Coronary artery (tissue), 2 donors: ENCODE data around the gene ARPC5.
A peak's percentile ranks its signal among the peaks of the same experiment; 100 is the strongest.

Experiments used
- DNase-seq: peaks from one replicate; pipeline ENCODE4 v3.0.0-alpha.2; 2017; ENCODE audit warnings: low spot score
- H3K27ac ChIP-seq, 2 donors: fragments of 200-600 bp; sonication (generic); one replicate each; pipeline ENCODE4 v1.5.1; 2016 to 2019
- H3K4me3 ChIP-seq: fragments of 200-600 bp; sonication (generic); 2 replicates; pipeline ENCODE4 v1.5.1; 2016; ENCODE audit warnings: mild to moderate bottlenecking, moderate library complexity
- CTCF ChIP-seq: fragments of 200-600 bp; sonication (generic); IDR thresholded peaks from one replicate; pipeline ENCODE4 v1.5.1; 2019; ENCODE audit warnings: antibody characterized with exemption

The ARPC5 gene

DNA sequence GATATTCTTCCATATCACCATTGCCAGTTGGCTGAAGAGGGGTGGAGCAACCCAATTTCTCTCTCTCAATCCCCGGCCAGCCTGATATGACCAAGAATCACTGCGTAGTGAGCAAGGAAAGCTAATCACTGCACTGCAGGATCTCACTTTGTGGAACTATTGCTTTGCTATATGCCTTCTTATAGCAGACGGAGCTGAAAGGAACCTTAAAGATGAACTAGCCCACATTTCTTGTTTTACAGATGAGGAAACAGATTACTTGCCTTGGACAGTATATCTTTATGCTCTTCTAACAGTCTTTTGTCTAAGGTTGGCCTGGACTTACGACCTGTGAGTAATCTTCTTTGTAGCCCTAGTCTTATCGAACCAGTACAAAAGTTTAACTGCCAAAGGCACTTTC lies 9.9 kb upstream of the ARPC5 start:
- no peak overlapping the region for H3K4me3 ChIP-seq
- no peak for DNase-seq
- no peak overlapping the region for H3K27ac ChIP-seq
- no peak for TF ChIP-seq CTCF

GRCh38 chr1:183642166-183642565 lies 6.6 kb upstream of the ARPC5 start:
- DNase-seq: no peak
- Histone ChIP-seq H3K27ac (no peak overlapping the region), H3K4me3 (no peak overlapping the region)
- no peak for TF ChIP-seq CTCF

DNA sequence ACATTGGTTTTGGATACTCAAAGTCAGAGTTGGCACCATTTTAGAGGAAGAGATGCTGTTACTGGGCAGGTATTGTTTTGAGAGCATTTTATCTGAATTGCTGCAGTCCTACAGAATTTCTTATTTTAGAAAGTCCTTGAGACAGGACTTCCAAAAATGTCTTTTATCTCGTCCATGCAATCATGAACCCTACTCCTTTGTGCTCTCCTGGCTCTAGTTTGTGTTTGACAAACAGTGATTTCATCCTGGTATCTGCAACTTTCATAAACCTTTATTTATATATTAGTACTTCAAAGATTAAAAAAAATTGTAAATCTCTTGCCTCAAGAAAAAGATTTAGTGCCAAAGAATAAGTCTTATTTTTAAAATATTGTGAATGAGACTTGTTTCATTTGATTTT lies 4.6 kb upstream of the ARPC5 start:
- no peak for DNase-seq
- no peak overlapping the region for H3K27ac ChIP-seq
- H3K4me3 ChIP-seq: no peak overlapping the region
- no peak for TF ChIP-seq CTCF

DNA sequence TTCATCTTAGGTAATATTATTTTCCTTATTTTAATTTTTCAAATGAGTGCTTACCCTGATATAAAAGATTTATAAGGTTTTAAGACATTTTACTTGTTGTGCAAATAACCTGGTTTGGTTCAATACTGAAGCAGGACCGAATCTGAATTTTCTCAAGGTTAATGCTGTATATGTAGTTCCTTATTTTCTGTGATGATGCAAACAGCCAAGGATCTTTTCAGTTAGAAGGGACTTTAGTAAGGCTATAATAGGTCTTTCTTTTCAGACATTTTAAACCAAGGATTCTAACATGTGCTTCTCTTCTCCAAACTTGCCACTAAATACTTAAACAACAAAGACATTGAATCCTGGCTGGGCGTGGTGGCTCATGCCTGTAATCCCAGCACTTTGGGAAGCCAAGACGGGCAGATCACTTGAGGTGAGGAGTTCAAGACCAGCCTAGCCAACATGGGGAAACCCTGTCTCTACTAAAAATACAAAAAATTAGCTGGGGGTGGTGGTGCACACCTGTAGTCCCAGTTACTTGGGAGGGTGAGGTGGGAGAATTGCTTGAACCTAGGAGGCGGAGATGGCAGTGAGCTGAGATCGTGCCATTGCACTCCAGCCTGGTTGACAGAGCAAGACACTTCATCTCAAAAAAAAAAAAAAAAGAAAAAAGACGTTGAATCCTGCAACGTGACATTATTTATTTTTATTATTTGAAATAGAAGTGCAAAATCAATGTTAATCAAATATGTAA lies 3.2 kb upstream of the ARPC5 start:
- Histone ChIP-seq H3K27ac (no peak overlapping the region), H3K4me3 (no peak overlapping the region)
- no peak for TF ChIP-seq CTCF
- no peak for DNase-seq

DNA sequence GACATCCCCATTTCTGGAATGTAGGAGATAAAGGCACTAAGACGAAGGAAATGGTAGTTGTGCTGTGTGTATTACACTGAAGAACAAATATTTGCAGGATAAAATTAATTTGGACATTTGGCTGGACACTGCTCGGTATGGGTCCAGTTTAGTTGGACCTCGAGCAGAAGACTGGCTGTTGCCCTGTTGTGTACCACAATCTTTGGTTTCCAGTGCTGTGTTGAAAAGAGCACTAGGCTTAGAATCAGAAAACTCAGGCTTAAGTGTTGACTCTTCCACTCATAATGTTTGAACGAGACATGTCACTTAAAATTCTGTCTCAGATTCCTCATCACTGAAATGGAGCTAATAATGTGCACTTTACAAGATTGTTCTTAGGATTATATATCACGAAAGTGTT lies 1.2 kb upstream of the ARPC5 start:
- Histone ChIP-seq H3K27ac (no peak overlapping the region), H3K4me3 (peak overlapping the region; percentile 96)
- no peak for TF ChIP-seq CTCF
- no peak for DNase-seq

DNA sequence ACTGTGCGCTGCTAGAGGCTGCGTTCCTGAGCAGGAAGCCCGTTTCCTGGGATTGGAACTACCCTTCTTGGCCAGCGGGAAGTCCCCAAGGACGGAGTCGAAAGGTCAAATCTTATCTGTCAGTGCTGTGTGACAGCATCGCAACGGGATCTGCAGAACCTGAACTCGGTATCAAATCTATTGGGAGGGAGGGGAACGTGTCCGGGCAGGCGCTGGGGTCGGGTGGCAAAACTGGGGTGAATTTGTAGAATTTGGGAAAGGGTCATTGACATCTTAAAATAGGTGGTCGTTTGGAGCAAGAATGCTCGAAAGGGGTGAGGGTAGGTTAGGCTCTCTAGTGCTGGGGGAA lies 725 bp upstream of the ARPC5 start:
- H3K4me3 ChIP-seq: peak overlapping the region; percentile 96
- peak overlapping the region; percentile 97 to 99 for H3K27ac ChIP-seq
- DNase-seq: no peak
- no peak for TF ChIP-seq CTCF

- peak; percentile 77 for DNase-seq
- H3K27ac ChIP-seq: peak overlapping the region; percentile 97 to 99
- H3K4me3 ChIP-seq: peak overlapping the region; percentile 96
- no peak for TF ChIP-seq CTCF
These were observed 431 bp downstream of the ARPC5 start for GRCh38 chr1:183635099-183635605.
